Ishikawa (cell line): ENCODE measurements around the gene CST6.

ENCODE experiments used
- CEBPB ChIP-seq: IDR thresholded peaks from 2 replicates; pipeline ENCODE4 v1.6.1; 2012
- CREB1 ChIP-seq: IDR thresholded peaks from 2 replicates; pipeline ENCODE4 v1.6.1; 2012; ENCODE audit warnings: low read depth
- EGR1 ChIP-seq: IDR thresholded peaks from 2 replicates; pipeline ENCODE4 v1.6.1; 2012
- EP300 ChIP-seq: IDR thresholded peaks from 2 replicates; pipeline ENCODE4 v1.6.1; 2012; ENCODE audit warnings: borderline replicate concordance
- FOXM1 ChIP-seq: IDR thresholded peaks from 2 replicates; pipeline ENCODE4 v1.6.1; 2012; ENCODE audit warnings: low read depth, borderline replicate concordance
- MAX ChIP-seq: IDR thresholded peaks from 2 replicates; pipeline ENCODE4 v1.6.1; 2012
- NFIC ChIP-seq: IDR thresholded peaks from 2 replicates; pipeline ENCODE4 v1.6.1; 2012
- RAD21 ChIP-seq: IDR thresholded peaks from 2 replicates; pipeline ENCODE4 v1.6.1; 2012; ENCODE audit warnings: low read depth
- REST ChIP-seq: IDR thresholded peaks from 2 replicates; pipeline ENCODE4 v1.6.1; 2012; ENCODE audit warnings: low read depth, mild to moderate bottlenecking
- TAF1 ChIP-seq: IDR thresholded peaks from 2 replicates; pipeline ENCODE4 v1.6.1; 2012; ENCODE audit warnings: low read depth, mild to moderate bottlenecking
- TCF12 ChIP-seq: IDR thresholded peaks from 2 replicates; pipeline ENCODE4 v1.6.1; 2012; ENCODE audit warnings: low read depth
- TEAD4 ChIP-seq: IDR thresholded peaks from 2 replicates; pipeline ENCODE4 v1.6.1; 2012
- USF1 ChIP-seq: IDR thresholded peaks from 2 replicates; pipeline ENCODE4 v1.6.1; 2012
- YY1 ChIP-seq: IDR thresholded peaks from 2 replicates; pipeline ENCODE4 v1.6.1; 2012; ENCODE audit warnings: low read depth
- ZBTB7A ChIP-seq: IDR thresholded peaks from 2 replicates; pipeline ENCODE4 v1.6.1; 2012; ENCODE audit warnings: low read depth

Gene CST6

DNA sequence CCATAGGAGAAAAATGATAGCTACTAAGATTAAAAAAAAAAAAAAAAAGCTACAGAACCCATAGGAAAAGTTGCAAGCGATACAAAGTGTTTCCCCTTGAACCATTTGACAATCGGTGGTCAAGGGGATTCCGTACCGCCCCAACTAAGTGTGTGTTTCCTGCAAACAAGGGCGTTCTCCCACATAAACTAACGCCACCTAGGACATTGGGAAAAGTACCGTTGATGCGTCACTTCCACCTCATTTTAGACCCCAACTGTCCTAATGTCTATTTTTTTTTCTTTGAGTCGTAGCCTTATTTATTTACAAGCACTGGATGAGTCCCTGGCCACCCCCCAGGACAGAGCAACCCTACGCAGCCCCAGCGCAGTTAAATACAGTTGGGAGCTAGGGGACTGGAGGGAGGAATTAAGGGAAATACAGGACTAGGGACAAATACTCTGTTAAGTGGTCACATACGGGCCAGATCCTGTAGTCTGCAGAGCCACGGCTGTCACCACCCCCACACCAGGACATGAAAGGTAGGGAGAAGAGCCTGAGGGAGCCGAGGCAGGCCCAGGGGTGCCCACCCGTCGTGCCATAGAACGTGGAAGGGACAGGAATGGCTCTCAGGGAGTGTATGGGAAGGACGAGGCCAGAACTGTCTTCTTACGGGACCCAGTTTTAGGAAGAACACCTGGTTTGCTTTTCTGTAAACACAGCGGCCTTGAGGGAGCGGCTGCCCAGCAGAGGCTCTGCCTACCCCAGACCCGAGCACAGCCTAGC is 28.8 kb upstream of the CST6 start:
- TF ChIP-seq REST = no peak
- no peak for TF ChIP-seq USF1
- TF ChIP-seq TAF1 = no peak
- TF ChIP-seq TCF12 = no peak
- TF ChIP-seq EGR1 = no peak
- no peak for TF ChIP-seq NFIC
- no peak for TF ChIP-seq FOXM1
- no peak for TF ChIP-seq YY1
- TF ChIP-seq RAD21 = no peak
- no peak for TF ChIP-seq TEAD4
- no peak for TF ChIP-seq MAX
- no peak for TF ChIP-seq EP300
- no peak for TF ChIP-seq ZBTB7A
- TF ChIP-seq CEBPB = no peak
- TF ChIP-seq CREB1 = no peak

DNA sequence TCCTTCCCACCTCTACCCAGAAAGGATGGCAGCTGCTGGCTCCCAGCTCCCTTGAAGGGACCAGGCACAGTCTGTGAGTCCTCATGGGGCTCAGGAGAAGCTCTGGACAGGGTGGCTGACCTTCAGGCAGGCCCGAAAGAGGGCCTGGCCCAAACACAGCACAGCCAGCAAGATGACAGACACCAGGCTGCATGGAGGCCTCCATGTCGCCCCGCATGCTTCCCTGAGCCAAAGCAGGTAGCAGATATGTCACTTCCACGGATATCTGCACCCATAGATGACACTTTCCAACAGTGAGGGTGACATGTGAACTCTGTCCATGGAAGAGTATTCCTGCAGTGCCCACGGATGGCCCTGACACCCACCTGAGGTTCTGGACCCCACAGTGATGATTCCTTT is 28.2 kb upstream of the CST6 start:
- no peak for TF ChIP-seq NFIC
- TF ChIP-seq ZBTB7A = no peak
- no peak for TF ChIP-seq EGR1
- TF ChIP-seq TEAD4 = no peak
- TF ChIP-seq TCF12 = no peak
- TF ChIP-seq RAD21 = no peak
- TF ChIP-seq CEBPB = no peak
- no peak for TF ChIP-seq YY1
- TF ChIP-seq EP300 = no peak
- TF ChIP-seq TAF1 = no peak
- TF ChIP-seq USF1 = no peak
- TF ChIP-seq FOXM1 = no peak

DNA sequence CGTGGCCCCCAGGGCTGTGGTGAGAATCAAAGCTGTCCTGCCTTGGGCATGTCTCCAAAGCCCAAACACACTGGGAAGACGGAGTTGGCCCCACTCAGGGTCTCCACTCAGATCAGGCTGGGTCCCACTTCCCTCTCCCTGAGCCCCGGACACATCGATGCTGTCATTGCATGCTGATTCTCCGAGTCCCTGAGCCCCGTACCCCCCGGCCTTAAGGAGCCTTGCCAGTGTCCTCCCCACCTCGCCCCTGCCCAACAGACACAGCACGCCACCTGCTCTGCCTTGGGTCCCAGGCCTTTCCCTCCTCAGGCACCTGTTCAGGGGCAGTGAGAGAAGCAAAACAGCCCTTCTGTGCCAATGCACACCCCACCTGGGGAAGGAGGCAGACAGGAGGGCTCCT is 24.5 kb upstream of the CST6 start:
- no peak for TF ChIP-seq EP300
- no peak for TF ChIP-seq USF1
- no peak for TF ChIP-seq MAX
- TF ChIP-seq YY1 = no peak
- no peak for TF ChIP-seq ZBTB7A
- no peak for TF ChIP-seq TCF12
- no peak for TF ChIP-seq NFIC
- no peak for TF ChIP-seq RAD21
- no peak for TF ChIP-seq REST
- TF ChIP-seq CREB1 = no peak
- TF ChIP-seq FOXM1 = no peak
- no peak for TF ChIP-seq CEBPB
- no peak for TF ChIP-seq TEAD4
- TF ChIP-seq EGR1 = no peak

- TF ChIP-seq CEBPB (no peak), RAD21 (peak; percentile 97)
Observed at GRCh38 chr11:65988791-65989592, 22.8 kb upstream of the CST6 start.

DNA sequence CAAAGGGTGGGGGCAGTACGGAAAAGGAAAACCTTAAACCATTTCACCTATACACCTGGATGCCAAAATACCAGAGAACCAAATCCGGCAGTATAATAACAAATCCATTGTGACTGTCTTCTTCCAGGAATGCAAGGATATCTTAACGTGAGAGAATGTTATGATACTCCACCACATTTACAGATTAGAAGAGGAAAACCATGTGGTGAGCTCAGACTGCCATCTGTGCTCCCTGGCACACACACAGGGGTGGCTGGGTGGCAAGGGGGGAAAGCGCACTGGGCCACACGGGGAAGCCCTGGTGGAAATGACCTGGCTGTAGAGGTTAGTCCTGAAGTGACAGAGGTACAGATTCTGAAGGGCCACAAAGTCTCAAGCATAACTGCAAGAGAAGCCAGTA is 19.8 kb upstream of the CST6 start:
- TF ChIP-seq FOXM1 (no peak), TEAD4 (no peak), EGR1 (no peak), NFIC (no peak), EP300 (no peak), REST (no peak), USF1 (no peak), RAD21 (no peak), ZBTB7A (no peak), TAF1 (no peak), CEBPB (no peak), TCF12 (no peak), YY1 (no peak)
